Gastroesophageal sphincter (tissue), 3 donors: ENCODE measurements around the gene TMC1.

Experiments
- EP300 ChIP-seq: sonication (generic); formaldehyde crosslinking; IDR thresholded peaks from one replicate; pipeline ENCODE4 v1.6.1; 2017; ENCODE audit warnings: antibody characterized with exemption, mild to moderate bottlenecking
- POLR2A ChIP-seq, 2 donors: fragments of 450-650 bp; IDR thresholded peaks; one replicate each; pipeline ENCODE4 v1.6.1; 2017; ENCODE audit warnings: antibody characterized with exemption in 2 of 2, mild to moderate bottlenecking in 2 of 2, moderate library complexity in 1 of 2
- POLR2AphosphoS5 ChIP-seq: sonication (generic); formaldehyde crosslinking; IDR thresholded peaks from one replicate; pipeline ENCODE4 v1.6.1; 2017; ENCODE audit warnings: antibody characterized with exemption
- TF ChIP-seq, protein P1 (sequence below), 4 experiments: fragments of 200-600 bp in 2 of 4; fragments of 450-650 bp in 2 of 4; sonication (generic) in 1 of 4; IDR thresholded peaks; one replicate each; pipeline ENCODE4 v1.5.1; 2017 to 2019; ENCODE audit warnings: antibody characterized with exemption in 4 of 4, mild to moderate bottlenecking in 2 of 4, moderate library complexity in 2 of 4

DNA sequence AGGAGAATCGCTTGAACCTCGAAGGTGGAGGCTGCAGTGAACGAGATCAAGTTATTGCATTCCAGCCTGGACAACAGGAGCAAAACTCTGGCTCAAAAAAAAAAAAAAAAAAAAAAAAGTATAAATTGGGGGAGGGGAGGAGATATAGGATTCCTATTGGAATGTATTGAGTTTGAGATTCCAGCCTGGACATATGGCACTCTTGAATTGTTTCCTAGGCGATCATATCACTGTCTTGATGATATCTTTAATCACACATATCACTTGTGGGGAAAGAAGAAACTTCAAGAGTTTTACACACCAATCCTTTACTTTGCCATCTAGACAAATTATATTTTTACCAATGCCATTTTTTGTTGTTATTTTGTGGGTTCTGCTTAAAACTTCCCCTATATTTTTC lies 42.4 kb downstream of the TMC1 start:
- TF ChIP-seq, protein P1, sequence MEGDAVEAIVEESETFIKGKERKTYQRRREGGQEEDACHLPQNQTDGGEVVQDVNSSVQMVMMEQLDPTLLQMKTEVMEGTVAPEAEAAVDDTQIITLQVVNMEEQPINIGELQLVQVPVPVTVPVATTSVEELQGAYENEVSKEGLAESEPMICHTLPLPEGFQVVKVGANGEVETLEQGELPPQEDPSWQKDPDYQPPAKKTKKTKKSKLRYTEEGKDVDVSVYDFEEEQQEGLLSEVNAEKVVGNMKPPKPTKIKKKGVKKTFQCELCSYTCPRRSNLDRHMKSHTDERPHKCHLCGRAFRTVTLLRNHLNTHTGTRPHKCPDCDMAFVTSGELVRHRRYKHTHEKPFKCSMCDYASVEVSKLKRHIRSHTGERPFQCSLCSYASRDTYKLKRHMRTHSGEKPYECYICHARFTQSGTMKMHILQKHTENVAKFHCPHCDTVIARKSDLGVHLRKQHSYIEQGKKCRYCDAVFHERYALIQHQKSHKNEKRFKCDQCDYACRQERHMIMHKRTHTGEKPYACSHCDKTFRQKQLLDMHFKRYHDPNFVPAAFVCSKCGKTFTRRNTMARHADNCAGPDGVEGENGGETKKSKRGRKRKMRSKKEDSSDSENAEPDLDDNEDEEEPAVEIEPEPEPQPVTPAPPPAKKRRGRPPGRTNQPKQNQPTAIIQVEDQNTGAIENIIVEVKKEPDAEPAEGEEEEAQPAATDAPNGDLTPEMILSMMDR (IDR thresholded peaks at IDR 0.05), result no peak
- no peak for TF ChIP-seq POLR2A (IDR thresholded peaks at IDR 0.05)
- TF ChIP-seq POLR2AphosphoS5, result no peak
- TF ChIP-seq EP300, result no peak
